Osteocyte (in vitro differentiated cells): ENCODE measurements around the gene CLEC16A. TPM values are rescaled to one million over a fixed set of nuclear protein-coding genes. Genes with fewer than 3 reads are reported as not detected.

Experiments used
- DNase-seq: peaks from one replicate; pipeline ENCODE4 v3.0.0; 2021; ENCODE audit warnings: mixed read lengths; ENCODE audit not compliant: unreplicated experiment; ENCODE audit errors: extremely low spot score
- H3K27ac Mint-ChIP-seq: one replicate; pipeline ENCODE4 v1.8.0; 2021; ENCODE audit warnings: mild to moderate bottlenecking, mixed read lengths; ENCODE audit not compliant: unreplicated experiment
- H3K27me3 Mint-ChIP-seq: one replicate; pipeline ENCODE4 v1.8.0; 2021; ENCODE audit warnings: mixed read lengths; ENCODE audit not compliant: unreplicated experiment
- H3K36me3 Mint-ChIP-seq: one replicate; pipeline ENCODE4 v1.8.0; 2021; ENCODE audit warnings: mixed read lengths; ENCODE audit not compliant: unreplicated experiment
- H3K4me1 Mint-ChIP-seq: one replicate; pipeline ENCODE4 v1.8.0; 2021; ENCODE audit warnings: mixed read lengths; ENCODE audit not compliant: unreplicated experiment
- H3K4me3 Mint-ChIP-seq: one replicate; pipeline ENCODE4 v1.8.0; 2021; ENCODE audit warnings: mild to moderate bottlenecking, moderate library complexity, mixed read lengths; ENCODE audit not compliant: unreplicated experiment
- H3K9me3 Mint-ChIP-seq: one replicate; pipeline ENCODE4 v1.8.0; 2021; ENCODE audit warnings: mixed read lengths; ENCODE audit not compliant: unreplicated experiment
- total RNA-seq: library from RNA; stranded (reverse); gene quantifications from 2 replicates; pipeline ENCODE4 v1.2.1, GENCODE V29; 2021
- TF ChIP-seq, protein P1 (sequence below): fragments of 200-600 bp; sonication (generic); IDR thresholded peaks from 2 replicates; pipeline ENCODE4 v1.5.0; 2021; ENCODE audit warnings: antibody characterized with exemption, mild to moderate bottlenecking, moderate library complexity

The CLEC16A gene
- total RNA-seq, 1 donor from 2014 or later: 22.1 TPM

DNA sequence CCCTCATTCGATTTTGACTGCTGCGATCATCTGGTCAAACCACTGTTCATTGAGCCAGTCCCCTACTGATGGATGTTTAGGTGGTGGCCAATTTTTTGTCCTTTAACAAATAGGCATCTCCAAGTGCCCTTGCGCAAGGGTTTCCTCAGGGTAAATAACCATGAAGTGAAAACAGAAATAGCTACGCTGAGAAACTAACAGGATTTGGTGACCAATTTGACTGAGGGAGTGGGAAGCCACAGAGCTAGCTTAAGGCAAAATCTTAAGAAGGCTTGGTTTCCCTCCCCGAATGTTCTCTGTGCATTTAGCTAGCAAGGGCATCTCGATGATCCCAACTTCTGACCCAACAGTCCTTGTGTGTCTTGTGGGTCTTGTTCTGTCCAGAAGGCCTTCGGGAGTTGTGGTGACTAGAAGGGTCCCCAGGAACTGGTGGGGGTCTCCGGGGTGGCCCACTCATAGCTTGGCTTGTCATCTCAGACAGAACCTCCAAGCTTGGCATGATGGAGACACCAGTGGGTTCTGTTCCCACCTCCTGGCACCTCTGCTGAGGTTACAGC lies 194.5 kb downstream of the CLEC16A start:
- H3K4me3 Mint-ChIP-seq: peak overlapping the region; percentile 5
- peak overlapping the region; percentile 83 for H3K27ac Mint-ChIP-seq
- no peaks in the 10 kb centered on the region for H3K27me3 Mint-ChIP-seq
- DNase-seq: no peak
- peaks cover 68% of the 10 kb centered on the region for H3K4me1 Mint-ChIP-seq
- TF ChIP-seq, protein P1, sequence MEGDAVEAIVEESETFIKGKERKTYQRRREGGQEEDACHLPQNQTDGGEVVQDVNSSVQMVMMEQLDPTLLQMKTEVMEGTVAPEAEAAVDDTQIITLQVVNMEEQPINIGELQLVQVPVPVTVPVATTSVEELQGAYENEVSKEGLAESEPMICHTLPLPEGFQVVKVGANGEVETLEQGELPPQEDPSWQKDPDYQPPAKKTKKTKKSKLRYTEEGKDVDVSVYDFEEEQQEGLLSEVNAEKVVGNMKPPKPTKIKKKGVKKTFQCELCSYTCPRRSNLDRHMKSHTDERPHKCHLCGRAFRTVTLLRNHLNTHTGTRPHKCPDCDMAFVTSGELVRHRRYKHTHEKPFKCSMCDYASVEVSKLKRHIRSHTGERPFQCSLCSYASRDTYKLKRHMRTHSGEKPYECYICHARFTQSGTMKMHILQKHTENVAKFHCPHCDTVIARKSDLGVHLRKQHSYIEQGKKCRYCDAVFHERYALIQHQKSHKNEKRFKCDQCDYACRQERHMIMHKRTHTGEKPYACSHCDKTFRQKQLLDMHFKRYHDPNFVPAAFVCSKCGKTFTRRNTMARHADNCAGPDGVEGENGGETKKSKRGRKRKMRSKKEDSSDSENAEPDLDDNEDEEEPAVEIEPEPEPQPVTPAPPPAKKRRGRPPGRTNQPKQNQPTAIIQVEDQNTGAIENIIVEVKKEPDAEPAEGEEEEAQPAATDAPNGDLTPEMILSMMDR: no peak
- H3K36me3 Mint-ChIP-seq: peaks cover 2% of the 10 kb centered on the region
- H3K9me3 Mint-ChIP-seq: no peaks in the 10 kb centered on the region

DNA sequence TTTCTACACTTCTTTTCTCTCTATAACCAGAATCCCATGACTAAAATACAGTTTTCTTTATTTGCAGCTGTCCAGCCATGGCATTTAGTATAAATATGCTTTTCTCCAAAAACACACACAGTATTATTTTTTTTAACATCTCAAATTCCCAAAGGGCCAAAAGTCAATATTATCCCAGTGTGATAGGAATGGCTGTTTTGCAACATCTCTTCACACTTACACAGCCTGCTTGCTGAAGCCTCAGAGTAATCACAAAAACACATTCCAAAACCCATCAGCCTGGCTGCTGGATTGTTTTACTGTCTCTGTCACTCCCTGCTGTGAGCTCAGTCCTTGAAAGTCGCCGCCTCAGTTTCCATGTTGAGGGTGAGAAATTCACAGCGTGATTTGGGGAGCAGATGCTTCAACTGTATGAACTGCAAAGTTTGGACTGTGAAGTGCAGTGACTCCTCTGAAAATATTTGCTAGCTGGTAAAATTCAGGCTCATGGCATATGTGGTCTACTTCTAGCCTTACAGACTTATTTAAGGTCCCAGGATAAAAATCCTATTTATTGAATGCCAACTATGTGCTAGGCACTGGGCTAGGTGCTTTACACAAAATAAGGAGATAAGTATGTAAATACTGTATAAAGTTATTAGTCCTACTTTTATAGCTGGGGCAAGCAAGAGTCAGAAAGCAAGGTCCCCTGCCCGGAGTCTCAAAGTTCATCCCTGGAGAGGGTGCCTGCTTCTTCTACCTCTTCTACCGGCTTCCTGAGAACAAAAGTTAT lies 195.1 kb downstream of the CLEC16A start:
- TF ChIP-seq, protein P1: no peak
- Mint-ChIP-seq H3K9me3 (no peaks in the 10 kb centered on the region), H3K36me3 (peaks cover 2% of the 10 kb centered on the region), H3K4me1 (peaks cover 61% of the 10 kb centered on the region), H3K27ac (peak overlapping the region; percentile 83), H3K27me3 (no peaks in the 10 kb centered on the region), H3K4me3 (peak overlapping the region; percentile 5)
- DNase-seq: no peak

DNA sequence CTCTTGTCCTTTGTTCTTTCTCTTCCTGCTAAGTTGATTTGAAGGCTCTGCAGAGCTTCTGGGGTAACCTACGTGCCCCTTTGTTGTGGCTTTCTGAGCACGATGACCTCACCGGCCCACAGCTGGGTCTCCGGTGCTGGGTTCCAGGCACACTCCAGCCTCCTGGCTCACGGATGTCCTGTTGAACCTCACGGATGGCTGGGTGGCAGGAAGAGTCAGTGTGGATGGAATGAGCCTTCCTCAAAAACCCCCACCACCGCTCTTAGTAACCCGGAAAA lies 195.7 kb downstream of the CLEC16A start:
- no peaks in the 10 kb centered on the region for H3K9me3 Mint-ChIP-seq
- H3K36me3 Mint-ChIP-seq: peaks cover 2% of the 10 kb centered on the region
- H3K4me3 Mint-ChIP-seq: no peak overlapping the region
- TF ChIP-seq, protein P1: no peak
- H3K27me3 Mint-ChIP-seq: no peaks in the 10 kb centered on the region
- DNase-seq: no peak
- peak overlapping the region; percentile 83 for H3K27ac Mint-ChIP-seq
- peaks cover 56% of the 10 kb centered on the region for H3K4me1 Mint-ChIP-seq

DNA sequence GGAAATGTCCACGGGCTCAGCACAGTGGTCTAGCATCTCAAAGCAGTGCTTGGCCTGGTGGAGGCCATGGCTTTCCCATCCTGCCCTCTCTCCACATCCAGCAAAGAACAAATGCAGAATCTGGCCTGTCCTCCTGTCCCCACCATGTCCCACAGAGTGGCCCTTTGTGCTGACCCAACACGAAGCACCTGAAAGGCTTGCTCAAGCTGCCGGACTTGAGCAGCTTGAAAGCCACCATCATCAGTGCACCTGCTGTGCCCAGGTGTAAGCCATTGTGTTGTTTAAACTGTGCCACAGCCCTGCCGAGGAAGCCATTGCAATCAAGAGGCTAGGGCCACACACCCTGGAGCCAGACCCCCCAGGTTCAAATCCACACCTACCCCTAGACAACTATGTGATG lies 196.1 kb downstream of the CLEC16A start:
- H3K27me3 Mint-ChIP-seq: no peaks in the 10 kb centered on the region
- peaks cover 2% of the 10 kb centered on the region for H3K36me3 Mint-ChIP-seq
- no peaks in the 10 kb centered on the region for H3K9me3 Mint-ChIP-seq
- H3K4me3 Mint-ChIP-seq: no peak overlapping the region
- TF ChIP-seq, protein P1: no peak
- no peak for DNase-seq
- no peak overlapping the region for H3K27ac Mint-ChIP-seq
- H3K4me1 Mint-ChIP-seq: peaks cover 52% of the 10 kb centered on the region

DNA sequence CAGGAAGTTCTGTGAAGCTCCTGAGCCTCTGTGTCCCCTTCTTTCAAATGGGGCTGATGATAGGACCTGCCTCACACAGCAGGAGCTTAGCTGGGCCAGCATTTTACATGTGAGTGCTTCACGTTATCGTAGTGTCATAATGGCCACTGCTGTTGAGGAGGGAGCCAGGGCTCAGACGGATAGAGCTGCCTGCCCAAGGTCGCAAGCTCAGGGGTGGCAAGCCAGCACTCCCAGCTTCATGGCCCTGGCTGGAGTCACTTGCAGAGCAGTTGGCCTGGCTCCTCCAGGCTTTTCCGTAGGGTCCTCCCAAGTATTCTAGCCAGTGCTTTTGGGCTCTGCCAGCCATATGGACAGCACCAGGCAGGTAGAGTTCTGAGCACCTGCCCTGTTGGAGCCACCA lies 196.5 kb downstream of the CLEC16A start:
- no peaks in the 10 kb centered on the region for H3K9me3 Mint-ChIP-seq
- H3K27me3 Mint-ChIP-seq: no peaks in the 10 kb centered on the region
- DNase-seq: no peak
- H3K27ac Mint-ChIP-seq: no peak overlapping the region
- TF ChIP-seq, protein P1: no peak
- peaks cover 48% of the 10 kb centered on the region for H3K4me1 Mint-ChIP-seq
- peaks cover 2% of the 10 kb centered on the region for H3K36me3 Mint-ChIP-seq
- no peak overlapping the region for H3K4me3 Mint-ChIP-seq
